Stimulated activated CD4-positive, alpha-beta T cell treated with anti-CD3 and anti-CD28 coated beads, TNF-alpha, amount 100 ng/mL, for 4 hours (primary cell): ENCODE results near the gene HLA-E.
"Not testable (repeated sequence)": the region's sequence is repeated elsewhere in the genome, so short reads cannot be mapped to it uniquely, and the experiment has no call there.

Experiments
- DNase-seq, 3 experiments: peaks; one replicate each; pipeline ENCODE4 v3.0.0-alpha.2; 2020; ENCODE audit warnings: low read depth in 3 of 3

HLA-E gene

GRCh38 chr6:30489081-30490025 lies at the start of gene HLA-E:
HLA-E (plus strand) TSS chr6:30489509; CDS start chr6:30489532, 23 bp downstream.
- DNase-seq, result peak; percentile 72 to 89 (median 81)

DNA sequence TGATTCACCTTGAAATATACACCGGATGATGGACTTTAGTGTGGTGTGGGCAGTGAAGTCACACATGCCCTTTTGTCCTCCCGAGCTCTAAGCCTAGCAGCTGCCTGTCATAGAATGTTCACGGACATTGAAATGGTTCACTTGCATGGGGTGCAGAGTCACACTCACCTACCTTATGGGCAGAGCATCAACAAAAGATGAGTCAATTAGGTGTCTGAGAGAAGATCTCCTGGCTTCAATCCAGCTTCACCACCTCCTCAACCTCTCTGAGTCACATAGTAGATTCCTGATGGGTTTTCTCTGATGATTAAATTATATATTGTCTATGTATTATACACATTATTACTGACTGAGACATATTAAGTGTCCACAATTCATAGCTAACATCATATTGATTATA lies 48.1 kb upstream of the HLA-E start:
- DNase-seq, result no peak

GRCh38 chr6:30443657-30444450 lies 45.5 kb upstream of the HLA-E start:
- DNase-seq, result no peak

DNA sequence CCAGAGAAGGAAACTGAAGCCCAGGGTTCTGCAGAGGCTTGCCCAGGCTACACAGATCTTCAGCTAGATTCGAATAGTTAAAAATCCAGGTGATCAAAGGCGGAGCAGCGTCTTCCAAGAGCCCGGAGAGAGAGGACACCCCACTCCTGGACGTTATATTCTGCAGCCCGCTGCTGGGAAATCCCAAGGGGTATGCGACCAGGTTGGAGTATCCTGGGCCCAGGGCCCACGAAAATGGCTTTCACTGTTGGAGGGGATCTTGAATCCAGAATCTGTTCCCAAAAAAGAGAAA lies 44.9 kb upstream of the HLA-E start:
- no peak for DNase-seq

- DNase-seq, result no peak
Measured at GRCh38 chr6:30446259-30446658, 43.0 kb upstream of the HLA-E start.

DNA sequence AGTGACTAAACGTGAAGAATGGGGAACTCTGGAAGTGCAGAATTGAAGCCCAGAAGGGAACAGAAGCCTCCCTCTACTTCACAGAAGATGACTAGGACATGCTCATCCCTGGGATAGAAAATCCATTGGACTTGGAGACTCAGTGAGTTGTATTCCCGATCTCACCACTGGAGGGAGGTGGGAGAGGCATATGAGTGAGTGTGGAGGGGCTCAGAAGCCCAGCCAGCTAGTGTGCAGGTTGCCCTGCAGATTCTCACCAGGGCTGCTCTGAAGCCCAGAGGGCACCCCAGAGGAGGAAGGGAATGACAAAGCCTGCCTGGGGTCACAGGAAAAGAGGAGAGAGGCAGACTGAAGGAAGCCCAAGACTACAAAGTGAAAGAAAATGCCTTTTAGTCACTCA lies 42.1 kb upstream of the HLA-E start:
- DNase-seq, result no peak

DNA sequence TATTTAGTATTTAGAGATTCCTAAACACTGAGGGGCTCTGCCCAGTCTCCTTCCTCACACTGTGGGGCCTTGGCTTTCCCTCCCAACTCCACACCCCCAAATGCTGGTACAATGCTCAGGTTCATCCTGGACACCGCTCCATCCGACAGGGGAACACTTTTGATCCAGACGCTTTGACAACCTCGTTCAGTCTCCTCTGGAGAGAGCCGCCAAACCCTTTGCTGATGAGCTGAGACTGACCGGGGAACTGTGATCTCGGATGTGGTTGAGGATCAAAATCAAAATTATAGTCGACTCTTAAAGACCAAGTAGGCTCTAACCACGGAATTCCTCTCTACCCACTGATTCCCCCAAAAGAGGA lies 38.8 kb upstream of the HLA-E start:
- DNase-seq, result no peak

GRCh38 chr6:30450909-30451841 lies 38.1 kb upstream of the HLA-E start:
- peak in 2 of 3 experiments; percentile 14 to 29 for DNase-seq

- no peak for DNase-seq
Measured at GRCh38 chr6:30452736-30453507, 36.4 kb upstream of the HLA-E start.

GRCh38 chr6:30453508-30454116 lies 35.7 kb upstream of the HLA-E start:
- peak; percentile 68 to 81 (median 78) for DNase-seq

DNA sequence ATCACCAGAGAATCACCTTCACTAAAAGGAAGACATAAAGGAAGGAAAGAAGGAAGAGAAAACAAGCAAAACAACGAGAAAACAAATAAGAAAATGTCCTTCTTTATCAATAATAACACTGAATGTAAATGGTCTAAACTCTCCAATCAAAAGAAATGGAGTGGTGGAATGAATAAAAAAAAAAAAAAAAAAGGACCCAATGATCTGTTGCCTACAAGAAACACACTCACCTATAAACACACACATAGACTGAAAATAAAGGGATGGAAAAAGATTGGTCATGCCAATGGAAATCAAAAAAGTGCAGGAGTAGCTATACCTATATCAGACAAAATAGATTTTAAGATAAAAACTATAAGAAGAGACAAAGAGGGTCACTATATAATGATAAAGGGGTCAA lies 30.2 kb upstream of the HLA-E start:
- no peak for DNase-seq

DNA sequence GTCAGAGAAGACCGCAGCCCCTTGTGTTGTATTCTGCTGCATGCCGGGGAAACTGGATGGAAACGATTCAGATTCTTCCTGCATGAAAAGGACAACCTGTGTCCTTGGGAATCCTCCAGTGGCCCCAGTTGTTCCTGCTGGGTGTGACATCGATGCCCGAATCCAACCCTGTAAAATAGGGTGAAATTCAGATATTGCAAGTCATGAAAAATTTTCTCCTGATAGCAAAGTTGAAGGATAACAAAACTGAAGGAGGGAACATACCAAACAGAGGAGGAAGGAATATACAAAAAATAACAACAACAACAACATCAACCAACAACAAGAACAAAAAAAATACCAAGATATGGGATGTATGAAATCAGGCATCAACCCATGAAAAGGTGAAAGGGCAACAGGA lies 28.3 kb upstream of the HLA-E start:
- DNase-seq, result no peak

GRCh38 chr6:30462482-30462881 lies 26.8 kb upstream of the HLA-E start:
- no peak for DNase-seq

- DNase-seq, result no peak
Measured at GRCh38 chr6:30463242-30463641, 26.1 kb upstream of the HLA-E start.

GRCh38 chr6:30463651-30464618 lies 25.4 kb upstream of the HLA-E start:
- DNase-seq, result peak in 1 of 3 experiments; percentile 41

DNA sequence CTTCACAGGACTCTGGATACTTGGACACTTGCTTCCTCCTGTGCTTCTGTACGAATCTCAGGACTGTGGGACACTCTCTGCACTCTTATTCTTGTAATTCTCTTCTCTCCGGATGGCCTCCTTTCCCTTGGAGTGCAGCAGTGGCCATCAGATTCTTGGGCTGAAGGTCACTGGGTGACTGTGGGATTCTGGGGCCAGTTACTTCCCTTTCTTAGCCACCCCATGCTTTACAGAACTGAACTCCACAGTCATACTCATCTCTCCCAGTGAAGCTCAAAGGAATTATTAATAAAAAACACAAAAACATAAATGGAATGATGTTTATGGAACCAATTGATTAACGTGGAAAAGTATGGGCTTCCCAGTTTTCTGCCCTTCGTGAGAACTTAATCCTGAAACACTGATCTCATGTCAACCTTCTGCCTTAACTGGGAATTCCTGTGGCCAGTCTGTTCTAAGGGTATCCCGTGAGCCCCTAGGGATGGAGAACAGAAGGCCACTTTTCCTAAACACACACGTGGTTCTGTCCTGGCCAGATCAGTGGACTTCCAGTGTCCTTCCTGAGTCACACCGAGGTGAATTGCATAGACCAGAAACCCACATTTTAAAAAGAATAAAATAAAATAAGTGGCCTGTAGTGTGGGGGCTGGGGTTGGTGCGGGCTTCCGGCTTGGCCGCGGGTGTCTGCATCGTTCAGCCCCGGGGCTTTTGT lies 23.6 kb upstream of the HLA-E start:
- no peak for DNase-seq

GRCh38 chr6:30470968-30471367 lies 18.3 kb upstream of the HLA-E start:
- no peak for DNase-seq

DNA sequence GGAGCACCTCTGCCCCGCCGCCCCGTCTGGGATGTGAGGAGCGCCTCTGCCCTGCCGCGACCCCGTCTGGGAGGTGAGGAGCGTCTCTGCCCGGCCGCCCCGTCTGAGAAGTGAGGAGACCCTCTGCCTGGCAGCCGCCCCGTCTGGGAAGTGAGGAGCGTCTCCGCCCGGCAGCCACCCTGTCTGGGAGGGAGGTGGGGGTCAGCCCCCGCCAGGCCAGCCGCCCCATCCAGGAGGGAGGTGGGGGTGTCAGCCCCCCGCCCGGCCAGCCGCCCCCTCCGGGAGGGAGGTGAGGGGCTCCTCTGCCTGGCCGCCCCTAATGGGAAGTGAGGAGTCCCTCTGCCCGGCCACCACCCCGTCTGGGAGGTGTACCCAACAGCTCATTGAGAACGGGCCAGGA lies 14.2 kb upstream of the HLA-E start:
- not testable (repeated sequence) for DNase-seq
